CD4-positive, alpha-beta T cell treated with Interleukin-6 at 100 ng/mL for 8 hours (primary cell): ENCODE measurements around the gene SLC6A11.

Source experiments
- DNase-seq: peaks from one replicate; pipeline ENCODE4 v3.0.0-alpha.2; 2020; ENCODE audit warnings: mixed read lengths, low spot score

Gene SLC6A11

GRCh38 chr3:10981031-10981430 is 165.0 kb downstream of the SLC6A11 start:
- no peak for DNase-seq

DNA sequence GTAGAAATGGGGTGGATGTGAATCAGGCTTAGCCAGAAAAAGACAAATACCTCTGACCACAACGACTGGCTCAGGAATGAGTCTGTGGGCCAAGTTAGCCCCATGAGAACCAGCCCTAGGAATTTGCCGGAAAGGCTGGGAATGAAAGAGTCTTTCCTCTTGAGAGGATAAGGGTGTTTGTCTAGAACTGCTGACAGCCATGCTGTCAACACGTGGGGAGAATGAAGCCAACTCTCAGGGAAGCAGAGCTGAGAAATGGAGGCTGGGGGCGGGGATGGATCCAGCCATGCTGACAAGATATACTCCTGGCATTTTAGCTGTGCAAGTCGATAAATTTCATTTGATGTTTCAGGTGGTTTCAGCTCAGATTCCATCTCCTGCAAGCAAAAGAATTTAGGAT is 165.9 kb downstream of the SLC6A11 start:
- DNase-seq, result no peak

DNA sequence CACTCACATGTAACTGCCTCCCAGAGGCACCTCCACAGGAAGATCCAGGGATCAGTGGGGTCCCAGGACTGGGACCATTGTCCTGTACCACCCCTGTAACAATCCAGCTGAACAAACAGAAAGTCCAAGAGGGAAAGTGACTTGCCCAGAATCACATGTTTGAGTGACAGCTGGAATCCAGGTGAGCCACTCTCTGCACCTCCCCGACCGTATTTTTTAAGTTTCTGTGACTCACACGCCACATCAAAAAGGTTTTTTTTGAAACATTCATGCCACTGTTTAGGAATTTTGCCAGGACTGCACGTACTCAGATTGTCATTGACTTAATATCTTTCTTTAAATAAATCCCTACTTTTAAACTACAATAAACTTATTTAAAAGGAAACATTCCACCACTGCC is 166.8 kb downstream of the SLC6A11 start:
- no peak for DNase-seq

DNA sequence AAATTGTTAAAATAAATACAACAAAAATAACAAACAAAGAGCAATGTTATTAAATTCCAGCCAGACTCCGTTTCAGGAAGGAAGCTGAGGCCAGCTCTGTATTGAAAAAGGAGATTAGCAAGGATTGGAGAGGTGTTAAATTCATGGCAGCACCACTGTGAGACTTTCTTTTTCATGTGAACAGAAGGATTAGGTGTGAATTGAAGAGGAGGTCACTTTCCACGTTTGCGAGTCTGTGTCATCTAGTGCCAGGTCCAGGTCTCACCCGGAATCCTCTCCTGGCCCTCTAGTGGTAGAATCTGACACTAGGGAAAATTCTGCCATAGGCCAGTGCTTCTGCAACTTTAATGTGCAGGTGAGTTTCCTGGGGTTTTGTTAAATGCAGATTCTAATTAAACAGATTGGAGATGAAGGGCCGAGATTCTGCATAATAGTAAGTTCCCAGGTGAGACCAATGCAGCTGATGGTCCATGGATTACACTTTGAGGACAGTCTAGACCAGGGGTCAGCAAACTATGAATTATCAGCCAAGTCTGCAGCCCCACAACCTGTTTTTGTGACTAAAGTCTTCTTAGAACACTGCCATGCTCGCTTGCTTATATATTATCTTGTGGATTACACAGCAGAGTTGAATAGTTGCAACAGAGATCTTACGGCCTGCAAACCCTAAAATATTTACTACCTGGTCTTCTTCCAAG is 167.3 kb downstream of the SLC6A11 start:
- no peak for DNase-seq

GRCh38 chr3:10984371-10984896 is 168.4 kb downstream of the SLC6A11 start:
- DNase-seq, result no peak

DNA sequence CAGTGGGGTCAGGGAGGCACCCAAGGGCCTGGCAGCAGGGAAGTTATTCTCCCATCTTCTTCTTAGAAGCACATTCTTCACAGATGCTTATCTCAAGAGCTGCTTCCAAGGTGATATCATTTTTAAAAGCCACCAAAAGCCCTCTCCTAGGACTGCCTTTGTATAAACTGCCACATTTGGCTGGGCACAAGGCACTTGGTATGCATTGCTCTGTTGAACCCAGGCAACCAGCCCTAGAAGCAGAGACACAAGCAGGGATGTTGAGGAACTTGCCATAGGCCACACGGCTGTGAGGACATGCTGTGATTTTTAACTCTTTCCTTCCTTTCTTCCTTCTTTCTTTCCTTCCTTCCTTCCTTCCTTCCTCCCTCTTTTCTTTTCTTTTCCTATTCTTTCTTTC is 169.2 kb downstream of the SLC6A11 start:
- no peak for DNase-seq

DNA sequence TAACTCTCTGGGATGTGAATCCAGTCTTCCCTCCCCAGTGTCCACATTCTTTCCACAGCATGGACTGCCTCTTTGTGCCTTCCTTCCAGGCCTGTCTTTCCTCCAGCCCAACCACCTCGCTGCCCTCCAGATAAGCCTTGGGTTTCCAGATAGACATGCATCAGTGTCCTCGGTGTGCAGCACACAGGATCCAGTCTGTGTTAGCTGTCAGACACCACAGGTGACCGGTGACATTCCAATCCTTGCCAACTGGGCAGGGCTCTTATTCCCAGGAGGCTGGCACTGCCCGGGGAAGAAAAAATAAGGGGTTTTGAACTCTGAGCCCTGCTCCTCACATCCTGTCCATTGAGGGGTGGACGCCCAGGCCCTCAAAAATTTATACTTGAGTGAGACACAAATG is 170.6 kb downstream of the SLC6A11 start:
- no peak for DNase-seq

GRCh38 chr3:10988001-10988665 is 172.1 kb downstream of the SLC6A11 start:
- DNase-seq, result no peak

GRCh38 chr3:10988991-10989484 is 173.0 kb downstream of the SLC6A11 start:
- DNase-seq, result no peak
